Neural progenitor cell (in vitro differentiated cells): ENCODE data around the gene MN1.

Experiments
- EZH2 ChIP-seq: fragments of 200-600 bp; sonication (generic); IDR thresholded peaks from 2 replicates; pipeline ENCODE4 v1.6.1; 2017; ENCODE audit warnings: antibody characterized with exemption, mild to moderate bottlenecking, moderate library complexity
- TF ChIP-seq, protein P1 (sequence below): fragments of 200-600 bp; sonication (generic); IDR thresholded peaks from 2 replicates; pipeline ENCODE4 v1.5.1; 2017; ENCODE audit warnings: antibody characterized with exemption, mild to moderate bottlenecking

DNA sequence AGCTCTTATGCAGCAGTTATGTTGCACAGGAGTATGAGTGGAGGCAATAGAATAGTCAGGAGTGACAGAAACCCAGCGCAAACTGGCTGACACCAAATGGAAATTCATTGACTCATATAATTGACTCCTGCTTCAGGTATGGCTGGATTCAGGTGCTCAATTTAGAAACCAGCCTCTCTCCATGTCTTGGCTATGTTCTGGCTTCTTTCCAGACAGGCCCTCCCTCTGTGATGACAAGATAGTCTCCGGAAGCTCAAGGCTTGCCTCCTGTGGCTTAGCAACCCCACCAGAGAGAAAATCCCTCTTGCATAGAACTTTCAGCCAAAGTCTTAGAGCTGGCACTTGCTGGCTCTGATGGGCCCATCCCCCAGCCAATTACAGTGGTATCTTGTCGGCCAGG is 28.1 kb upstream of the MN1 start:
- TF ChIP-seq, protein P1, sequence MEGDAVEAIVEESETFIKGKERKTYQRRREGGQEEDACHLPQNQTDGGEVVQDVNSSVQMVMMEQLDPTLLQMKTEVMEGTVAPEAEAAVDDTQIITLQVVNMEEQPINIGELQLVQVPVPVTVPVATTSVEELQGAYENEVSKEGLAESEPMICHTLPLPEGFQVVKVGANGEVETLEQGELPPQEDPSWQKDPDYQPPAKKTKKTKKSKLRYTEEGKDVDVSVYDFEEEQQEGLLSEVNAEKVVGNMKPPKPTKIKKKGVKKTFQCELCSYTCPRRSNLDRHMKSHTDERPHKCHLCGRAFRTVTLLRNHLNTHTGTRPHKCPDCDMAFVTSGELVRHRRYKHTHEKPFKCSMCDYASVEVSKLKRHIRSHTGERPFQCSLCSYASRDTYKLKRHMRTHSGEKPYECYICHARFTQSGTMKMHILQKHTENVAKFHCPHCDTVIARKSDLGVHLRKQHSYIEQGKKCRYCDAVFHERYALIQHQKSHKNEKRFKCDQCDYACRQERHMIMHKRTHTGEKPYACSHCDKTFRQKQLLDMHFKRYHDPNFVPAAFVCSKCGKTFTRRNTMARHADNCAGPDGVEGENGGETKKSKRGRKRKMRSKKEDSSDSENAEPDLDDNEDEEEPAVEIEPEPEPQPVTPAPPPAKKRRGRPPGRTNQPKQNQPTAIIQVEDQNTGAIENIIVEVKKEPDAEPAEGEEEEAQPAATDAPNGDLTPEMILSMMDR = no peak
- TF ChIP-seq EZH2 = no peak
